MM.1S (cell line): ENCODE results near the gene EDEM1.

Source experiments
- DNase-seq: peaks from one replicate; pipeline ENCODE4 v3.0.0-alpha.2; 2015
- H2AFZ ChIP-seq: fragments of 300-600 bp; sonication (generic); 2 replicates; pipeline ENCODE4 v1.6.0; 2016; ENCODE audit warnings: antibody characterized with exemption, low read length
- H3F3A ChIP-seq: fragments of 300-600 bp; sonication (generic); 2 replicates; pipeline ENCODE4 v1.6.1; 2016; ENCODE audit warnings: mild to moderate bottlenecking, antibody characterized with exemption, low read length, moderate library complexity, mixed read lengths; ENCODE audit not compliant: insufficient read depth
- H3K27ac ChIP-seq: fragments of 300-600 bp; sonication (generic); 2 replicates; pipeline ENCODE4 v1.5.1; 2016; ENCODE audit warnings: mild to moderate bottlenecking, low read length
- H3K27me3 ChIP-seq: fragments of 300-600 bp; sonication (generic); replicated peaks from 2 replicates; pipeline ENCODE4 v1.6.0; 2016; ENCODE audit warnings: low read length; ENCODE audit not compliant: insufficient read depth
- H3K36me3 ChIP-seq: fragments of 300-600 bp; sonication (generic); replicated peaks from 2 replicates; pipeline ENCODE4 v1.6.1; 2016; ENCODE audit warnings: mild to moderate bottlenecking, low read length, mixed read lengths; ENCODE audit not compliant: insufficient read depth
- H3K4me1 ChIP-seq: fragments of 300-600 bp; sonication (generic); 2 replicates; pipeline ENCODE4 v1.6.1; 2016; ENCODE audit warnings: low read length, mixed read lengths
- H3K4me2 ChIP-seq: fragments of 300-600 bp; sonication (generic); 2 replicates; pipeline ENCODE4 v1.6.0; 2016; ENCODE audit warnings: low read depth, low read length
- H3K4me3 ChIP-seq: fragments of 300-600 bp; sonication (generic); 2 replicates; pipeline ENCODE4 v1.5.1; 2016; ENCODE audit warnings: low read length, mixed read lengths
- H3K79me2 ChIP-seq: fragments of 300-600 bp; sonication (generic); 2 replicates; pipeline ENCODE4 v1.6.1; 2016; ENCODE audit warnings: mixed run types, low read length, mixed read lengths
- H3K9ac ChIP-seq: fragments of 300-600 bp; sonication (generic); 2 replicates; pipeline ENCODE4 v1.6.1; 2016; ENCODE audit warnings: low read length, mixed read lengths
- H3K9me2 ChIP-seq: fragments of 300-600 bp; sonication (generic); replicated peaks from 2 replicates; pipeline ENCODE4 v1.6.1; 2016; ENCODE audit warnings: mild to moderate bottlenecking, low read length, mixed read lengths; ENCODE audit not compliant: insufficient read depth
- H3K9me3 ChIP-seq: fragments of 300-600 bp; sonication (generic); replicated peaks from 2 replicates; pipeline ENCODE4 v1.6.1; 2016; ENCODE audit warnings: mild to moderate bottlenecking, low read length, mixed read lengths; ENCODE audit not compliant: insufficient read depth
- H4K20me1 ChIP-seq: fragments of 300-600 bp; sonication (generic); 2 replicates; pipeline ENCODE4 v1.6.1; 2016; ENCODE audit warnings: mild to moderate bottlenecking, low read length, moderate library complexity, mixed read lengths; ENCODE audit not compliant: insufficient read depth
- EZH2 ChIP-seq: fragments of 300-600 bp; sonication (generic); optimal IDR thresholded peaks from 2 replicates; pipeline ENCODE3; 2017; ENCODE audit warnings: low read depth, mild to moderate bottlenecking, antibody characterized with exemption, low read length, mixed read lengths
- EZH2phosphoT487 ChIP-seq: fragments of 300-600 bp; sonication (generic); IDR thresholded peaks from 2 replicates; pipeline ENCODE4 v1.6.1; 2018; ENCODE audit warnings: antibody characterized with exemption, low read length
- TF ChIP-seq, protein P1 (sequence below): fragments of 300-600 bp; sonication (generic); IDR thresholded peaks from 2 replicates; pipeline ENCODE4 v1.5.1; 2016; ENCODE audit warnings: antibody characterized with exemption, low read length, mixed read lengths

EDEM1 gene

GRCh38 chr3:5205165-5205941, 17.8 kb downstream of the EDEM1 start:
- Histone ChIP-seq H3K9me3 (no peaks in the 10 kb centered on the region), H2AFZ (no peak overlapping the region), H3F3A (peaks cover 52% of the 10 kb centered on the region), H3K4me2 (no peak overlapping the region), H3K9me2 (no peaks in the 10 kb centered on the region), H3K36me3 (peaks cover 60% of the 10 kb centered on the region), H3K79me2 (peaks cover 100% of the 10 kb centered on the region), H3K27me3 (no peaks in the 10 kb centered on the region), H3K27ac (peak overlapping the region; percentile 76), H4K20me1 (no peaks in the 10 kb centered on the region), H3K4me3 (no peak overlapping the region), H3K9ac (peak overlapping the region; percentile 8; the same call in 1 of the 2 replicates), H3K4me1 (peaks cover 79% of the 10 kb centered on the region)
- peak; percentile 46 for DNase-seq
- TF ChIP-seq EZH2 (no peak), EZH2phosphoT487 (no peak)
- TF ChIP-seq, protein P1, sequence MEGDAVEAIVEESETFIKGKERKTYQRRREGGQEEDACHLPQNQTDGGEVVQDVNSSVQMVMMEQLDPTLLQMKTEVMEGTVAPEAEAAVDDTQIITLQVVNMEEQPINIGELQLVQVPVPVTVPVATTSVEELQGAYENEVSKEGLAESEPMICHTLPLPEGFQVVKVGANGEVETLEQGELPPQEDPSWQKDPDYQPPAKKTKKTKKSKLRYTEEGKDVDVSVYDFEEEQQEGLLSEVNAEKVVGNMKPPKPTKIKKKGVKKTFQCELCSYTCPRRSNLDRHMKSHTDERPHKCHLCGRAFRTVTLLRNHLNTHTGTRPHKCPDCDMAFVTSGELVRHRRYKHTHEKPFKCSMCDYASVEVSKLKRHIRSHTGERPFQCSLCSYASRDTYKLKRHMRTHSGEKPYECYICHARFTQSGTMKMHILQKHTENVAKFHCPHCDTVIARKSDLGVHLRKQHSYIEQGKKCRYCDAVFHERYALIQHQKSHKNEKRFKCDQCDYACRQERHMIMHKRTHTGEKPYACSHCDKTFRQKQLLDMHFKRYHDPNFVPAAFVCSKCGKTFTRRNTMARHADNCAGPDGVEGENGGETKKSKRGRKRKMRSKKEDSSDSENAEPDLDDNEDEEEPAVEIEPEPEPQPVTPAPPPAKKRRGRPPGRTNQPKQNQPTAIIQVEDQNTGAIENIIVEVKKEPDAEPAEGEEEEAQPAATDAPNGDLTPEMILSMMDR = no peak

DNA sequence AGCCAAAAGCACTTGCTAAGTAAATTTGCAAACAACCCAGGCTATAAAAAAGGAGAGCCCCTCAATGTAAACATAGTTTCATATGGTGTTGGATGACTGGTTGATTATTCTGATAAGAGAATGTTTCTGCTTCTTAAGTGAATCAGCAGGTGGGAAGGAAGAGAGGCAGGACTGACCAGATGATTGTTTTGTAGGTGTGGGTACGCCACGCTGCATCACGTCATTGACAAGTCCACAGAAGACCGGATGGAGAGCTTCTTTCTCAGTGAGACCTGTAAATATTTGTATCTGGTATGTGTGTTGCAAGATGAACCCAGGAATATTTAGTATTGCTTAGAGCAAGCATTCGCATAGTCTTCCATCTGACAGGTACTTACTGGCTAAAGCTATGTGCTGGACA, 23.4 kb downstream of the EDEM1 start:
- Histone ChIP-seq H3K9ac (peak overlapping the region; percentile 76; the same call in 1 of the 2 replicates), H3K9me2 (no peaks in the 10 kb centered on the region), H3K27ac (peak overlapping the region; percentile 96), H3K9me3 (no peaks in the 10 kb centered on the region), H3K4me3 (no peak overlapping the region), H2AFZ (no peak overlapping the region), H4K20me1 (no peaks in the 10 kb centered on the region), H3K36me3 (peaks cover 47% of the 10 kb centered on the region), H3F3A (peaks cover 68% of the 10 kb centered on the region), H3K4me2 (peak overlapping the region; percentile 73), H3K27me3 (no peaks in the 10 kb centered on the region), H3K4me1 (peaks cover 87% of the 10 kb centered on the region), H3K79me2 (peaks cover 76% of the 10 kb centered on the region)
- TF ChIP-seq, protein P1 = no peak
- TF ChIP-seq EZH2phosphoT487 = no peak
- TF ChIP-seq EZH2 = no peak
- DNase-seq = no peak

DNA sequence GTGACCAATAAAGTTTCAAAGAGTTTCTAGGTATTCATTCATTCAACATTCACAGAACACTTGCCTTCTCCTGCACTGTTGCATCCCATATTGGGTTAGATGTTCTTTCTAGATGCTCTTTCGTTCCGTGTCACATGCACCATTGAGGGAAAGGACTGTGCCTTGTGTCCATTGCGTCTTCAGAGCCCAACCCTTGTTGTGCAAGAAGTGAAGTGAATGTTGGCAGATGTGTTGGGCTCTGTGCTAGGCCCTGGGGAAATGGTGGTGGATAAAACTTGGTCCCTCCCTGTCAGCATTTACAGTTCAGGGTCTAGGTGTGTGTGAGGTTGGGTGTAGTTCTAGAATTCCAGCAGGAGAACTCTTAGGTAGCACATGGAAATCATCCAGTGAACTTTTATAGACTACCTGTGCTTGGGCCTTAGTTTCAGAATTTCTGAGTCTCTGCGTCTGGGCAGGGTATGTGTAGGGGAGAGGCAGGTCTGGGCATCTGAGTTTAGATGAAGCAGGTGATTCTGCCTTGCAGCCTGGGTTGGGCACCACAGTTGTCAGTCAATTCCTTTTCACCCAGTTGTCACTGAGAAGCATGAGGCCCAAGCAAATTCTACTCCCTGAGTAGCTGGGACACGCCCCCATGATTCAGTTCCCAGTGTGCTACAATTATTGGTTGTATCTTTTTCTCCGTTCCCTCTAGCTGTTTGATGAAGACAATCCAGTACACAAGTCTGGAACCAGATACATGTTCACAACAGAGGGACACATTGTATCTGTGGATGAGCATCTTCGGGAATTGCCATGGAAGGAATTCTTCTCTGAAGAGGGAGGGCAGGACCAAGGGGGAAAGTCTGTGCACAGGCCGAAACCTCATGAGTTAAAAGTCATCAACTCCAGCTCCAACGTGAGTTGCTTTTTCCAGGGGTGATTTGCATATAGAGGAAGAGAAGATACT, 25.4 kb downstream of the EDEM1 start:
- Histone ChIP-seq H3K27ac (peak overlapping the region; percentile 96), H2AFZ (no peak overlapping the region), H3K9ac (peak overlapping the region; percentile 76), H3K4me1 (peaks cover 82% of the 10 kb centered on the region), H3K79me2 (peaks cover 72% of the 10 kb centered on the region), H3K27me3 (no peaks in the 10 kb centered on the region), H3K36me3 (peaks cover 42% of the 10 kb centered on the region), H4K20me1 (no peaks in the 10 kb centered on the region), H3K9me2 (no peaks in the 10 kb centered on the region), H3K9me3 (no peaks in the 10 kb centered on the region), H3K4me3 (peak overlapping the region; percentile 24; the same call in 1 of the 2 replicates), H3K4me2 (peak overlapping the region; percentile 73), H3F3A (peaks cover 72% of the 10 kb centered on the region)
- peak; percentile 91 for DNase-seq
- TF ChIP-seq, protein P1 = no peak
- TF ChIP-seq EZH2 = no peak
- no peak for TF ChIP-seq EZH2phosphoT487
